ENCODE data around the gene IGFBP3. TPM values are rescaled to one million over a fixed set of nuclear protein-coding genes. Genes with fewer than 3 reads are reported as not detected.

The IGFBP3 gene
- total and polyA plus RNA-seq, 2 of the 13 experiments (the other 11 are each of a cell fraction or from before 2014, with no cell fraction given): 57.5 TPM; not detected in 1

DNA sequence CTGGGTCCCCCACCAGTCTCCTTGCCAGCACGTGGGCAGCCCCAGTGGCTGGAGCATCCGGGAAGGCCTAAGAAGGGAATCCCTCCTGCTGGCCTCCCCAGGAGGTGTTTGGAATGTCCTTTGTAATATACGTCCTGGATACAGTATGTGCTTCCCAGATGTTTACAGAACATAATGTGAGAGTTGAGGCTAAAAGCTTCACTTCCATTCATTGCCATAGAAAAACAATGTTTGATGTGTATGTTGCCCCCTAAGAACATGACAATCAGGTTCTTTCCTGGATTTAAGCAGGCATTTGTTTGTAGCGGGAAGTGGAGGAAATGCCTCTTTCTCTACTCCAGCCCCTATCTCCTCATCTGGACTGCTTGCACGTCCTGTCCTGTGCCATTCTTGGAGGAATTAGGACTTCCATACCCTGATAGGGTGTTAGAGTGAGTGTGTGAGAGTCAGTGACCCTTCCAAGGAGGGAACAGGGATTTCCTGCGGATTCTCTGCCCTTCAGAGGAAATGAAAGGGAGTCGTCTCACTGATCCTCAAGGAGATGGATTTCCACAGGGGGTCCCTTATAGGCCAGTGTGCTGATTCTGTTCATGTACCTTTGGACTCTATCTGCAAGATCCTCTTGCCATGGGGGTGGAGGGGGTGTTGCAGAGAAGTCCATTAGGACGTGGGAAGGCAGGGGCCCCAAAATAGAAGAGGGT, 31.6 kb downstream of the IGFBP3 start (continued):
- TF ChIP-seq, protein P1, sequence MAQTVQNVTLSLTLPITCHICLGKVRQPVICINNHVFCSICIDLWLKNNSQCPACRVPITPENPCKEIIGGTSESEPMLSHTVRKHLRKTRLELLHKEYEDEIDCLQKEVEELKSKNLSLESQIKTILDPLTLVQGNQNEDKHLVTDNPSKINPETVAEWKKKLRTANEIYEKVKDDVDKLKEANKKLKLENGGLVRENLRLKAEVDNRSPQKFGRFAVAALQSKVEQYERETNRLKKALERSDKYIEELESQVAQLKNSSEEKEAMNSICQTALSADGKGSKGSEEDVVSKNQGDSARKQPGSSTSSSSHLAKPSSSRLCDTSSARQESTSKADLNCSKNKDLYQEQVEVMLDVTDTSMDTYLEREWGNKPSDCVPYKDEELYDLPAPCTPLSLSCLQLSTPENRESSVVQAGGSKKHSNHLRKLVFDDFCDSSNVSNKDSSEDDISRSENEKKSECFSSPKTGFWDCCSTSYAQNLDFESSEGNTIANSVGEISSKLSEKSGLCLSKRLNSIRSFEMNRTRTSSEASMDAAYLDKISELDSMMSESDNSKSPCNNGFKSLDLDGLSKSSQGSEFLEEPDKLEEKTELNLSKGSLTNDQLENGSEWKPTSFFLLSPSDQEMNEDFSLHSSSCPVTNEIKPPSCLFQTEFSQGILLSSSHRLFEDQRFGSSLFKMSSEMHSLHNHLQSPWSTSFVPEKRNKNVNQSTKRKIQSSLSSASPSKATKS (CRISPR knock-in tag; IDR thresholded peaks at IDR 0.05): no peak; the same call in 1 of the 2 replicates
- TF ChIP-seq FOXM1 (CRISPR knock-in tag; IDR thresholded peaks at IDR 0.05) (no peak), ZNF451 (CRISPR knock-in tag; IDR thresholded peaks at IDR 0.05) (peak; percentile 30; the same call in 1 of the 2 replicates), FOXK2 (IDR thresholded peaks at IDR 0.05) (no peak), TP53 (CRISPR knock-in tag; conservative IDR thresholded peaks at IDR 0.05) (no peak; the same call in 1 of the 2 replicates), SKI (IDR thresholded peaks at IDR 0.05; ENCODE audit: partially characterized antibody) (no peak), PHF20 (CRISPR knock-in tag; IDR thresholded peaks at IDR 0.05) (no peak), XRCC5 (optimal IDR thresholded peaks at IDR 0.05; ENCODE audit: low read length) (no peak), ZSCAN12 (CRISPR knock-in tag; IDR thresholded peaks at IDR 0.05) (no peak), ZNF607 (CRISPR knock-in tag; IDR thresholded peaks at IDR 0.05; ENCODE audit: borderline replicate concordance) (no peak), RBM39 (IDR thresholded peaks at IDR 0.05; ENCODE audit: low read depth, low read length, poor library complexity, severe bottlenecking) (no peak), NFE2 (CRISPR knock-in tag; IDR thresholded peaks at IDR 0.05) (no peak), HMG20B (CRISPR knock-in tag; conservative IDR thresholded peaks at IDR 0.05) (no peak)
- TF ChIP-seq, protein P2, sequence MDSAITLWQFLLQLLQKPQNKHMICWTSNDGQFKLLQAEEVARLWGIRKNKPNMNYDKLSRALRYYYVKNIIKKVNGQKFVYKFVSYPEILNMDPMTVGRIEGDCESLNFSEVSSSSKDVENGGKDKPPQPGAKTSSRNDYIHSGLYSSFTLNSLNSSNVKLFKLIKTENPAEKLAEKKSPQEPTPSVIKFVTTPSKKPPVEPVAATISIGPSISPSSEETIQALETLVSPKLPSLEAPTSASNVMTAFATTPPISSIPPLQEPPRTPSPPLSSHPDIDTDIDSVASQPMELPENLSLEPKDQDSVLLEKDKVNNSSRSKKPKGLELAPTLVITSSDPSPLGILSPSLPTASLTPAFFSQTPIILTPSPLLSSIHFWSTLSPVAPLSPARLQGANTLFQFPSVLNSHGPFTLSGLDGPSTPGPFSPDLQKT (CRISPR knock-in tag; IDR thresholded peaks at IDR 0.05; ENCODE audit: borderline replicate concordance): no peak
- TF ChIP-seq, protein P3, sequence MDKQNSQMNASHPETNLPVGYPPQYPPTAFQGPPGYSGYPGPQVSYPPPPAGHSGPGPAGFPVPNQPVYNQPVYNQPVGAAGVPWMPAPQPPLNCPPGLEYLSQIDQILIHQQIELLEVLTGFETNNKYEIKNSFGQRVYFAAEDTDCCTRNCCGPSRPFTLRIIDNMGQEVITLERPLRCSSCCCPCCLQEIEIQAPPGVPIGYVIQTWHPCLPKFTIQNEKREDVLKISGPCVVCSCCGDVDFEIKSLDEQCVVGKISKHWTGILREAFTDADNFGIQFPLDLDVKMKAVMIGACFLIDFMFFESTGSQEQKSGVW (CRISPR knock-in tag; IDR thresholded peaks at IDR 0.05; ENCODE audit: borderline replicate concordance): no peak
- TF ChIP-seq, protein P4, sequence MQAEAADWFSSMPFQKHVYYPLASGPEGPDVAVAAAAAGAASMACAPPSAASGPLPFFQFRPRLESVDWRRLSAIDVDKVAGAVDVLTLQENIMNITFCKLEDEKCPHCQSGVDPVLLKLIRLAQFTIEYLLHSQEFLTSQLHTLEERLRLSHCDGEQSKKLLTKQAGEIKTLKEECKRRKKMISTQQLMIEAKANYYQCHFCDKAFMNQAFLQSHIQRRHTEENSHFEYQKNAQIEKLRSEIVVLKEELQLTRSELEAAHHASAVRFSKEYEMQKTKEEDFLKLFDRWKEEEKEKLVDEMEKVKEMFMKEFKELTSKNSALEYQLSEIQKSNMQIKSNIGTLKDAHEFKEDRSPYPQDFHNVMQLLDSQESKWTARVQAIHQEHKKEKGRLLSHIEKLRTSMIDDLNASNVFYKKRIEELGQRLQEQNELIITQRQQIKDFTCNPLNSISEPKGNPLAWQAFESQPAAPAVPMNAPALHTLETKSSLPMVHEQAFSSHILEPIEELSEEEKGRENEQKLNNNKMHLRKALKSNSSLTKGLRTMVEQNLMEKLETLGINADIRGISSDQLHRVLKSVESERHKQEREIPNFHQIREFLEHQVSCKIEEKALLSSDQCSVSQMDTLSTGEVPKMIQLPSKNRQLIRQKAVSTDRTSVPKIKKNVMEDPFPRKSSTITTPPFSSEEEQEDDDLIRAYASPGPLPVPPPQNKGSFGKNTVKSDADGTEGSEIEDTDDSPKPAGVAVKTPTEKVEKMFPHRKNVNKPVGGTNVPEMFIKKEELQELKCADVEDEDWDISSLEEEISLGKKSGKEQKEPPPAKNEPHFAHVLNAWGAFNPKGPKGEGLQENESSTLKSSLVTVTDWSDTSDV (CRISPR knock-in tag; IDR thresholded peaks at IDR 0.05): no peak
- TF ChIP-seq, protein P5, sequence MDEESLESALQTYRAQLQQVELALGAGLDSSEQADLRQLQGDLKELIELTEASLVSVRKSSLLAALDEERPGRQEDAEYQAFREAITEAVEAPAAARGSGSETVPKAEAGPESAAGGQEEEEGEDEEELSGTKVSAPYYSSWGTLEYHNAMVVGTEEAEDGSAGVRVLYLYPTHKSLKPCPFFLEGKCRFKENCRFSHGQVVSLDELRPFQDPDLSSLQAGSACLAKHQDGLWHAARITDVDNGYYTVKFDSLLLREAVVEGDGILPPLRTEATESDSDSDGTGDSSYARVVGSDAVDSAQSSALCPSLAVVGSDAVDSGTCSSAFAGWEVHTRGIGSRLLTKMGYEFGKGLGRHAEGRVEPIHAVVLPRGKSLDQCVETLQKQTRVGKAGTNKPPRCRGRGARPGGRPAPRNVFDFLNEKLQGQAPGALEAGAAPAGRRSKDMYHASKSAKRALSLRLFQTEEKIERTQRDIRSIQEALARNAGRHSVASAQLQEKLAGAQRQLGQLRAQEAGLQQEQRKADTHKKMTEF (CRISPR knock-in tag; IDR thresholded peaks at IDR 0.05): peak; percentile 67
- TF ChIP-seq, protein P6, sequence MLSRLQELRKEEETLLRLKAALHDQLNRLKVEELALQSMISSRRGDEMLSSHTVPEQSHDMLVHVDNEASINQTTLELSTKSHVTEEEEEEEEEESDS (CRISPR knock-in tag; IDR thresholded peaks at IDR 0.05; ENCODE audit: borderline replicate concordance): peak; percentile 81; the same call in 1 of the 2 replicates
- TF ChIP-seq, protein P7, sequence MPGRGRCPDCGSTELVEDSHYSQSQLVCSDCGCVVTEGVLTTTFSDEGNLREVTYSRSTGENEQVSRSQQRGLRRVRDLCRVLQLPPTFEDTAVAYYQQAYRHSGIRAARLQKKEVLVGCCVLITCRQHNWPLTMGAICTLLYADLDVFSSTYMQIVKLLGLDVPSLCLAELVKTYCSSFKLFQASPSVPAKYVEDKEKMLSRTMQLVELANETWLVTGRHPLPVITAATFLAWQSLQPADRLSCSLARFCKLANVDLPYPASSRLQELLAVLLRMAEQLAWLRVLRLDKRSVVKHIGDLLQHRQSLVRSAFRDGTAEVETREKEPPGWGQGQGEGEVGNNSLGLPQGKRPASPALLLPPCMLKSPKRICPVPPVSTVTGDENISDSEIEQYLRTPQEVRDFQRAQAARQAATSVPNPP (CRISPR knock-in tag; IDR thresholded peaks at IDR 0.05): no peak

All from HepG2 (cell line).